NCI-H524 (cell line): ENCODE measurements around the gene BFSP2.
"Not testable (repeated sequence)": the region's sequence is repeated elsewhere in the genome, so short reads cannot be mapped to it uniquely, and the experiment has no call there.

Source experiments
- DNase-seq, 2 experiments: peaks; one replicate each; lab custom pipeline; 2025; lab: John Stamatoyannopoulos, UW

Gene BFSP2

GRCh38 chr3:133520286-133520685 lies 120.4 kb downstream of the BFSP2 start:
- no peak for DNase-seq

GRCh38 chr3:133520938-133521337 lies 121.1 kb downstream of the BFSP2 start:
- not testable (repeated sequence) for DNase-seq

DNA sequence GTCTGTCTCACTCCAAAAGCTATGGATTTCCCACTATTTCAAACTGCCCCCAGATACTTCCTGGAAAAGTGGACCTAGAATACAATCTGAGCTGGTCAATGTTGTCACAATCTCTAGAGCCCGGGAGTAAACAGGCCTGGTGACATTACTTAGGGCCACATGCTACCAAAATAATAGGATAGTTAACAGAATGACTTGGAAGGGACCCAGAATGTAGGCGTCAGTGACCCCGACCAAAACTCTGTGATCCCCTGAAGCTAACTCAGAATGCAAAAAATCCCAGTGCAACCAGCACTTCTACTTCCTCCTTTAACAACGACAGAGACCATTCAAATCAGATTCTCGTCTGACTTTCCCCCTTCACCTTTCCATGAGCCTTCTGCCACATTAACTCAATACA lies 122.1 kb downstream of the BFSP2 start:
- DNase-seq, result no peak

DNA sequence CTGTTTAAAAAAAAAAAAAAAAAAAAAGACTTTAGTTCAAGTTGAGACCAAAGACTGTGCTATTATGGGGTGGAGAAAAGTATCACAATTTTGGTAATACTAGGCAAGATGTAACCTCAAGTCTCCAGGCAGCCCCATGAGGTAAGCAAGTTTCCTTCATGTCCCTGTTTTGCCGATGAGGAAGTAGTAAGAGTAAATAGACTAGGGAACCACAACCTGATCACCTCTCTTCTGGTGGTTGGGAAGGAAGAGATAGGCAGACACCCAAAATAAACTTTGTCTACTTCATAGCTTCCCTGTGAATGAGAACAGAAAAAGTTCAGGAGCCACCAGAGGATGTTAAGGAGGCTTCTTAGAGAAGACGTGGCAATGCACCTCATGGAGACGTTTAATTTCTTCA lies 123.9 kb downstream of the BFSP2 start:
- DNase-seq, result not testable (repeated sequence)
